Measurements from ENCODE around the gene ATIC.
"Not testable (repeated sequence)": the region's sequence is repeated elsewhere in the genome, so short reads cannot be mapped to it uniquely, and the experiment has no call there.

ATIC gene

GRCh38 chr2:215316336-215316735 is 4.5 kb downstream of the ATIC start:
- no peak for DNase-seq

- DNase-seq = no peak
Observed at GRCh38 chr2:215319500-215319899, 7.6 kb downstream of the ATIC start.

GRCh38 chr2:215320102-215320501 is 8.2 kb downstream of the ATIC start:
- DNase-seq = no peak

DNA sequence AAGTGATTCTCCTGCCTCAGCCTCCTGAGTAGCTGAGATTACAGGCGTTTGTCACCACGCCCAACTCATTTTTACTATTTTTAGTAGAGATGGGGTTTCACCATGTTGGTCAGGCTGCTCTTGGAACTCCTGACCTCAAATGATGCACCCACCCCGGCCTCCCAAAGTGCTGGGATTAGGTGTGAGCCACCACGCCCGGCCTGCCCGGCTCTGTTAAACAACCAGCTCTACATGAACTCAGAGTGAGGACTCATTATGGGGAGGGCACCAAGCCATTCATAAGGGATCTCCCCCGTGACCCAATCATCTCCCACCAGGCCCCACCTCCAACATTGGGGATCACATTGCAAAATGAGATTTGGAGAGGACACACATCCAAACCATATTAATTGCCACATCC is 8.8 kb downstream of the ATIC start:
- DNase-seq = no peak

DNA sequence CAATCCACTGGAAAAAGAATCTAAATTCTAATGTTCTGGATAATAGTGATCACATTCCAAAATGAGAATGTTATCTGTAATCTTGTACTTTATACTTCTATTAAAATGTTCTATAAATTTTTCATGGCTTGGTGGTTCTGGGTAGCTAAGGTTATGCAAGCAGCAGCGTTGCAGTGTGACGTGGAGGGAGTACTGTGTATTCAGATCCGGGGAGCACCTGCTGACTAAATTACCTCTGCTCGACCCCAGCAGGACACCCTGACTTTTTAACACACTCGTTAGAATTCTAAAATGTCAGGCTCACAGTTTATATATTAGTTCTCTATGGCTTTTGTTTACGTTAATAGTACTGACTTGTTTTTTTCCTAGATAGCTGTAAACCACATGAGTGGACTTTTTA is 13.0 kb downstream of the ATIC start:
- no peak for DNase-seq

DNA sequence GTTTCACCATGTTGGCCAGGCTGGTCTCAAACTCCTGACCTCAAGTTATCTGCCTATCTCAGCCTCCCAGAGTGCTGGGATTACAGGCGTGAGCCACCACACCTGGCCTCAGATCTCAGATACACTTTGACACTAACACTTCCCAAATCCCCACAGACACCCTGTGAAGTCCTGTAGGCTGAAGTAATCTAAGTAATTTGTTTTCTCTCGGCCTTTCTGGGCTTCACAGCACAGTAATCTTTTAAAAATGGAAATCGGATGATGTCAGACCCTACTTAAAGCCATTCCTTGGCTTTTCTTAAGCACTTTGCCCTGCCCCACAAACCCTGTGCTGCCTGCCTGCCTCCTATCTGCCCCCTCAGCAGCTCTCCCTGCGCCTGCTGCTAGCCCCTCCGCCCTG is 16.2 kb downstream of the ATIC start:
- no peak for DNase-seq

DNA sequence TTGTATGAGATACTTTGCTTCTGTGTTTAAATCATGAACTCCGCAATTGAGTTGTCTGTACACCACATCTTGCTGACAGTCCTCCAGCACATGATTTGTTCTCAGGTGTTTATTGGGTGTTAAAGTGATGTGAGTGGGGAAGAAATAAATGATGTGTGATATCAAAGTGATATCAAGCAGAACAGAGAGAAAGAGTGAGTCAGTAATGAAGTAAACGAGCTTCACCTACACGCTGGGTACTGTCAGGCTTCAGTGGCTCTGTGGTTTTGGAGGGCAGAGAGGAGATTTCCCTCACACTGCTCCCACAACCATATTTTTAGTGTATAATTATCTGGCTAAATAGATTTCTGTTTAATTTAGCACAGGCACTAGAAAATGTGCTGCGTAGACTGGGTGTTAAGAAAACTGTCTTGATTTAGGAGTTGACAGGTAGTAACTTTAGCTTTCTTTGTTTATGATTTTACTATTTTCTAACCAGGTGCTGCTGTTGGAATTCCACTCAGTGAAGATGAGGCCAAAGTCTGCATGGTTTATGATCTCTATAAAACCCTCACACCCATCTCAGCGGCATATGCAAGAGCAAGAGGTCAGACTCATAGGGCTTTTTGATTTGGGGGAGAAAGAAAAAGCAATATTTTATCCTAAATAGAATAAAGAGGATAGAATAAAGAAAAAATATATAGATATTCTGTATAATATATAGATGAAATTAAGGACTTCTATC is 21.2 kb downstream of the ATIC start:
- no peak for DNase-seq

- DNase-seq = no peak
Observed at GRCh38 chr2:215338883-215339679, 27.2 kb downstream of the ATIC start.

- no peak for DNase-seq
Observed at GRCh38 chr2:215347878-215348277, 36.0 kb downstream of the ATIC start.

GRCh38 chr2:215352602-215353001 is 40.7 kb downstream of the ATIC start:
- DNase-seq = no peak

DNA sequence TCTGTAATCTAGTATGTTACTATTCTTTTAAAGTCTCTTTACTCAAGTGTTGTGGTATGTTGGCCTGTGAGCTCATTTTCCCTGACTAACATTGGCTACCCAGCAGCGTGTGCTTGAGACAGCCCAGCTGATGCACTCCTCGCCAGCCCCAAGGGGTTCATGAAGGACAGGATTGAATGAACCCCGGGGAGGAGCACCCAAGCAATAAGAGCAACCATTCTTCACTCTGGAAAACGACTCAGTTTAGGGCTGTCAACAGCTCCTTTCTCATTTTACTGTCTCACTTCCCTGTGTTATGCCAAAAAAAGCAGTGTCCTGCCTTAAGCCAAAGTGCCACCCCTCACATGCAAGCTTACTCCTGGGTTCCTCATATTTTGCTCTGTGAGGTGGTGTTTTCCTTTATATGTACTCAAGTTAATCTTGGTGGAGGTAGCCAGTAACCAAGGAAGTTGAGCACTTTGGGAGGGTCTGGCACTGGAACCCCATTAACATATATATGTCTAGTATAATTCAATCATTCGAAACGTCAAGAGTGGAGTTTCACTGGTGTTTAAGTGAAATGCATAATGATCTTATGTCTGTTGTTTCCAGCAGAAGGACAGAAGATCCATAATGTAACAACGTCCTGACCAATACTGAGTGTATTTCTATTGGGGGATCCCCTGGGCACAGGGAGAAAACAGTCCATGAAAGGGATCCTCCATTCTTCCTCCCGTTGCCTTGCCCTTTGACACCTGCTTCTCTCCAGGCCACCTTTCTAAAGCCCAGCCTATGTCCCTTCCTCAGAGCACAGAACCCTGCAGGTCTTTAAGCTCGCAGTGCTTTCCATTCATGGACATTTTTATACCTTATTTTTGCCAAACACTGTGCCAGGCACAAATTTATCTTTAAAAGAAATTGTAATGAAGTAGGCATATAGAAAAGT is 43.2 kb downstream of the ATIC start:
- no peak for DNase-seq

- DNase-seq = no peak
Observed at GRCh38 chr2:215355801-215356200, 43.9 kb downstream of the ATIC start.

GRCh38 chr2:215356334-215356947 is 44.6 kb downstream of the ATIC start:
- no peak for DNase-seq

- no peak for DNase-seq
Observed at GRCh38 chr2:215356948-215357461, 45.1 kb downstream of the ATIC start.

- DNase-seq = no peak
Observed at GRCh38 chr2:215357660-215358059, 45.8 kb downstream of the ATIC start.

GRCh38 chr2:215358312-215358845 is 46.5 kb downstream of the ATIC start:
- DNase-seq = no peak

DNA sequence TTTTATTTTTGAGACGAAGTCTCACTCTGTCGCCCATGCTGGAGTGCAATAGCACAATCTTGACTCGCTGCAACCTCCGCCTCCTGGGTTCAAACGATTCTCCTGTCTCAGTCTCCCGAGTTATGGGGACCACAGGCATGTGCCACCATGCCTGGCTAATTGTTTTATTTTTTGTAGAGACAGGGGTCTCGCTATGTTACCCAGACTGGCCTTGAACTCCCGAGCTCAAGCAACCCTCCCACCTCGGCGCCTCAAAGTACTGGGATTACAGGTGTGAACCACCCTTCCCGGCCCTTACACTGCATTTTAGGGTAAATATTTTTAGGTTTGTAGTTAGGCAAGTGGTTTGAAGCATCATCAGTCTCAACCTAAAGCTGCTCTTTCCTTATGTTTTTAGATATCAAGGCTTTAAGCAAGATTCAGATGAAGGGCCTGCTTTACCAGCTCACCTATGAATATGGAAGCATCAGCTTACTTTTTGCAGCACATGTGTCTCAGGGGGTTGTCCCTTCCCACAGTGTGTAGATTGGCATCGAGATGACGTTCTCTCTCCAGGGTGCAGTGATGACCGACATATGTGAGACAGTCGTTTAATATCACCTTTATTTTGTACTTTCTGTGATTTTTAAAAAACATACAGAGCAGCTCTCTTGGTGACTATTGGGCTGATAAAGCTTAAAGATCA is 47.2 kb downstream of the ATIC start:
- no peak for DNase-seq

GRCh38 chr2:215359576-215359922 is 47.7 kb downstream of the ATIC start:
- DNase-seq = no peak

DNA sequence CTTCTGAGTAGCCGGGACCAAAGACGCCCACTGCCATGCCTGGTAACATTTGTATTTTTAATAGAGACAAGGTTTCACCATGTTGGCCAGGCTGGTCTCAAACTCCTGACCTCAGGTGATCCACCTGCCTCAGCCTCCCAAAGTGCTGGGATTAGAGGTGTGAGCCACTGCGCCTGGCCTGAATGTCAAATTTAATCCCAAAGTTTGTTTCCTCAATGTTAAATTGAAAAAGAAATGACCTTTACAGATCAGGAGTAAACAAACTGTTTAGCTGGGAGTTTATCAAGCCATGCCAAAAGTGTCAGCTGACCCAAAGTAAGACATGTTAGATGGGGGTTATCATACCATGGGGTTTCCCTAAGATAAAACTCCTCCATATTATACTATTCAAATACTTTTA is 48.2 kb downstream of the ATIC start:
- DNase-seq = not testable (repeated sequence)

DNA sequence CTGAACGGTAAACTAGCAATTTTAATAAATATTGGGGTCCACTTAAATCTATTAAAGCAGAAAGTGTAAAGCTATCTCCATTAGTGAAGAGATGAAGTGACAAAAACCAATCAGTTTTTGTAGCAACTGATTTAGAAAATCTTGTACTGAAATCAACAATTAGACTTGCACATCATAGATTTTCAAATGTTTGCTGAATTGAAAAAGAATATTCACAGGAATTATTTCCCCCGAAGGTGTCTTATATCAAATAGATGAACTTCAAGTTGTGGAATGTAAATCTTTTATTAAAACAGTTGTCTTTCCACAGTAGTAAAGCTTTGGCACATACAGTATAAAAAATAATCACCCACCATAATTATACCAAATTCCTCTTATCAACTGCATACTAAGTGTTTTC is 48.7 kb downstream of the ATIC start:
- no peak for DNase-seq

- no peak for DNase-seq
Observed at GRCh38 chr2:215361211-215361875, 49.5 kb downstream of the ATIC start.

All from activated CD8-positive, alpha-beta memory T cell treated with anti-CD3 and anti-CD28 coated beads, Interleukin-2, amount 50 U/mL, for 48 hours (primary cell).